ENCODE data around the gene STXBP2.
A peak's percentile ranks its signal among the peaks of the same experiment; 100 is the strongest.

Gene STXBP2

GRCh38 chr19:7602935-7603497, 33.9 kb upstream of the STXBP2 start:
- H3K9me3 ChIP-seq (ENCODE audit: insufficient read depth, low read length) = no peaks in the 10 kb centered on the region
- no peak overlapping the region for H2AFZ ChIP-seq (ENCODE audit: low read depth, low read length, severe bottlenecking)
- no peak for TF ChIP-seq EZH2phosphoT487 (conservative IDR thresholded peaks at IDR 0.05; ENCODE audit: low read length)
- TF ChIP-seq CTCF (IDR thresholded peaks at IDR 0.05; ENCODE audit: insufficient read depth, low read length, poor library complexity, severe bottlenecking) = no peak
- no peaks in the 10 kb centered on the region for H3K27me3 ChIP-seq (ENCODE audit: low read length)
- H3K79me2 ChIP-seq (ENCODE audit: insufficient read depth, low read length) = no peaks in the 10 kb centered on the region
- no peak overlapping the region for H3K4me2 ChIP-seq (ENCODE audit: low read depth, low read length, poor library complexity, severe bottlenecking)
- H3K9me2 ChIP-seq (replicated peaks; ENCODE audit: insufficient read depth, low read length) = no peaks in the 10 kb centered on the region
- H3F3A ChIP-seq (ENCODE audit: insufficient read depth) = no peaks in the 10 kb centered on the region
- H3K36me3 ChIP-seq (ENCODE audit: low read length) = no peaks in the 10 kb centered on the region
- no peaks in the 10 kb centered on the region for H4K20me1 ChIP-seq (ENCODE audit: low read depth, low read length)
- H3K4me3 ChIP-seq (ENCODE audit: insufficient read depth, low read length, poor library complexity, severe bottlenecking) = no peak overlapping the region
- no peak overlapping the region for H3K27ac ChIP-seq (ENCODE audit: low read depth, low read length)
- no peak overlapping the region for H3K9ac ChIP-seq (ENCODE audit: low read length)

- Histone ChIP-seq H3K27ac (ENCODE audit: low read depth, low read length) (no peak overlapping the region), H3F3A (ENCODE audit: insufficient read depth) (no peaks in the 10 kb centered on the region), H3K27me3 (ENCODE audit: low read length) (no peaks in the 10 kb centered on the region), H3K36me3 (ENCODE audit: low read length) (no peaks in the 10 kb centered on the region), H2AFZ (ENCODE audit: low read depth, low read length, severe bottlenecking) (no peak overlapping the region), H3K4me2 (ENCODE audit: low read depth, low read length, poor library complexity, severe bottlenecking) (no peak overlapping the region), H4K20me1 (ENCODE audit: low read depth, low read length) (no peaks in the 10 kb centered on the region), H3K4me3 (ENCODE audit: insufficient read depth, low read length, poor library complexity, severe bottlenecking) (no peak overlapping the region), H3K9me3 (ENCODE audit: insufficient read depth, low read length) (no peaks in the 10 kb centered on the region), H3K79me2 (ENCODE audit: insufficient read depth, low read length) (no peaks in the 10 kb centered on the region), H3K9me2 (replicated peaks; ENCODE audit: insufficient read depth, low read length) (no peaks in the 10 kb centered on the region), H3K9ac (ENCODE audit: low read length) (no peak overlapping the region)
- TF ChIP-seq CTCF (IDR thresholded peaks at IDR 0.05; ENCODE audit: insufficient read depth, low read length, poor library complexity, severe bottlenecking) (no peak), EZH2phosphoT487 (conservative IDR thresholded peaks at IDR 0.05; ENCODE audit: low read length) (no peak)
Measured at GRCh38 chr19:7603919-7604318, 33.0 kb upstream of the STXBP2 start.

DNA sequence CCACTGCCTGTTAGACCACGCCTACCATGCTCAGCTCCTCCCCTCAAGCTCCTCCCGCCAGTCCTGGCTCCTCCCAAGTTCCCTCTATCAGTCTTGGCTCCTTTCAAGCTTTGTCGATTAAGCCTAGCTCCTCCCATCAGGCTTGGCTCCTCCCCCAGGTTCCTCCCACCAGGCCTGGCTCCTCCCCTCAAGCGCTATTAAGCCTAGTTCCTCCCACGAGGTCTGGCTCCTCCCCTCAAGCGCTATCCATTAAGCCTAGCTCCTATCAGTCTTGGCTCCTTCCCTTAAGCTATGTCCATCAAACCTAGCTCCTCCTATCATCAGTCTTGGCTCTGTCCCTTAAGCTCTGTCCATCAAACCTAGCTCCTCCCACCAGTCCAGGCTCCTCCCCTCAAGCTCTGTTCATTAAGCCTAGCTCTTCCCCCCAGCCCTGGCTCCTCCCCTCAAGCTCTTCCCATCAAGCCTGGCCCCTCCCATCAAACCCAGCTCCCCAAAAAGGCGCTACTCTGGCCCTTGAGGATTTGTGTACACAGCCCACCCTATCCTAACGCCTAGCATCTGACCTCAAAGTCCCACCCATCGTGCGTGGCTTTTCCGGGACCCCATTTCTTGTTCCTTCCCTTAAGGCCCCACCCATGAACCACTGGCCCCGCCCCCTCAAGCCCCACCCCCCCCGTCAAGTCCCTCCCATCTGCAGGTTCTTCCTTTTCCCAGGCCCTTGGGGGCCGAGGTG, 31.3 kb upstream of the STXBP2 start:
- no peak overlapping the region for H3K4me2 ChIP-seq (ENCODE audit: low read depth, low read length, poor library complexity, severe bottlenecking)
- H3K9me3 ChIP-seq (ENCODE audit: insufficient read depth, low read length) = no peaks in the 10 kb centered on the region
- no peak for TF ChIP-seq CTCF (IDR thresholded peaks at IDR 0.05; ENCODE audit: insufficient read depth, low read length, poor library complexity, severe bottlenecking)
- H4K20me1 ChIP-seq (ENCODE audit: low read depth, low read length) = no peaks in the 10 kb centered on the region
- H3K27ac ChIP-seq (ENCODE audit: low read depth, low read length) = no peak overlapping the region
- H2AFZ ChIP-seq (ENCODE audit: low read depth, low read length, severe bottlenecking) = peak overlapping the region; percentile 54
- no peaks in the 10 kb centered on the region for H3K9me2 ChIP-seq (replicated peaks; ENCODE audit: insufficient read depth, low read length)
- no peak overlapping the region for H3K9ac ChIP-seq (ENCODE audit: low read length)
- H3K79me2 ChIP-seq (ENCODE audit: insufficient read depth, low read length) = no peaks in the 10 kb centered on the region
- no peaks in the 10 kb centered on the region for H3K36me3 ChIP-seq (ENCODE audit: low read length)
- H3F3A ChIP-seq (ENCODE audit: insufficient read depth) = no peaks in the 10 kb centered on the region
- no peaks in the 10 kb centered on the region for H3K27me3 ChIP-seq (ENCODE audit: low read length)
- H3K4me3 ChIP-seq (ENCODE audit: insufficient read depth, low read length, poor library complexity, severe bottlenecking) = no peak overlapping the region
